Fibroblast of lung (primary cell): ENCODE data around the gene MCTP1.

ENCODE experiments used
- EZH2 ChIP-seq: IDR thresholded peaks from 2 replicates; pipeline ENCODE4 v1.5.1; 2012; ENCODE audit warnings: low read length, control low read depth, mild to moderate bottlenecking; ENCODE audit errors: missing control alignments
- TF ChIP-seq, protein P1 (sequence below), 2 donors: IDR thresholded peaks in 1 of 2; conservative IDR thresholded peaks in 1 of 2; 1 replicate in 1 of 2; 2 replicates in 1 of 2; pipeline ENCODE4 v1.5.1; 2011 to 2012; ENCODE audit warnings: low read length in 2 of 2, control low read depth in 1 of 2, inconsistent platforms in 1 of 2, low read depth in 1 of 2, mild to moderate bottlenecking in 1 of 2

- no peak for TF ChIP-seq EZH2
- TF ChIP-seq, protein P1, sequence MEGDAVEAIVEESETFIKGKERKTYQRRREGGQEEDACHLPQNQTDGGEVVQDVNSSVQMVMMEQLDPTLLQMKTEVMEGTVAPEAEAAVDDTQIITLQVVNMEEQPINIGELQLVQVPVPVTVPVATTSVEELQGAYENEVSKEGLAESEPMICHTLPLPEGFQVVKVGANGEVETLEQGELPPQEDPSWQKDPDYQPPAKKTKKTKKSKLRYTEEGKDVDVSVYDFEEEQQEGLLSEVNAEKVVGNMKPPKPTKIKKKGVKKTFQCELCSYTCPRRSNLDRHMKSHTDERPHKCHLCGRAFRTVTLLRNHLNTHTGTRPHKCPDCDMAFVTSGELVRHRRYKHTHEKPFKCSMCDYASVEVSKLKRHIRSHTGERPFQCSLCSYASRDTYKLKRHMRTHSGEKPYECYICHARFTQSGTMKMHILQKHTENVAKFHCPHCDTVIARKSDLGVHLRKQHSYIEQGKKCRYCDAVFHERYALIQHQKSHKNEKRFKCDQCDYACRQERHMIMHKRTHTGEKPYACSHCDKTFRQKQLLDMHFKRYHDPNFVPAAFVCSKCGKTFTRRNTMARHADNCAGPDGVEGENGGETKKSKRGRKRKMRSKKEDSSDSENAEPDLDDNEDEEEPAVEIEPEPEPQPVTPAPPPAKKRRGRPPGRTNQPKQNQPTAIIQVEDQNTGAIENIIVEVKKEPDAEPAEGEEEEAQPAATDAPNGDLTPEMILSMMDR (conservative IDR thresholded peaks at IDR 0.05 in 1 of 2, IDR thresholded peaks at IDR 0.05 in 1 of 2; ENCODE audit: low read depth in 1 of 2, low read length in 2 of 2) = no peak
Observed at GRCh38 chr5:95244479-95244878, 40.4 kb downstream of the MCTP1 start.
